GM19193 (cell line): ENCODE measurements around the gene SCD5.

Experiments used
- POLR2A ChIP-seq: IDR thresholded peaks from 4 replicates; pipeline ENCODE4 v1.6.1; 2011; ENCODE audit not compliant: insufficient read depth, insufficient read length; ENCODE audit errors: extremely low read depth

Gene SCD5

DNA sequence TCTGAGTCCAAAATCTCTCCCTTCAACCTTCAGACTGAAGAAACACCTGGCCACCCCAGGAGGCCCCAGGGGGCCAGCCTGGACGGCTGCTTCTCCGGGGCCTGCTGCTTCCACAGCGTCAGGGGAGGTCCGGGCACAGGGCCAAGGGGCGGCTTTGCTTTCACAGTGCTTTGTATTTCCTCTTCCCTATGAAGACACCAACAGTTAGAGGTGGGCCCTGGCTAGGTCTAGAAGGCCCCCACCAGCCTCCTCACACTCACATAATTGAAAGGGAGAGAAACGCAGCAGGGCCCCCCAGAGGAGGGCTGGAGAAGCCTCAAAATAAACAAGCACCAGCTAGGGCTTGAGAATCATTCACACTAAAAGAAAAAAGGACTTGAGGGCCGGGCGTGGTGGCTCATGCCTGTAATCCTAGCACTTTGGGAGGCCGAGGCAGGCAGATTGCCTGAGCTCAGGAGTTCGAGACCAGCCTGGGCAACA, 17.8 kb downstream of the SCD5 start:
- TF ChIP-seq POLR2A = no peak

DNA sequence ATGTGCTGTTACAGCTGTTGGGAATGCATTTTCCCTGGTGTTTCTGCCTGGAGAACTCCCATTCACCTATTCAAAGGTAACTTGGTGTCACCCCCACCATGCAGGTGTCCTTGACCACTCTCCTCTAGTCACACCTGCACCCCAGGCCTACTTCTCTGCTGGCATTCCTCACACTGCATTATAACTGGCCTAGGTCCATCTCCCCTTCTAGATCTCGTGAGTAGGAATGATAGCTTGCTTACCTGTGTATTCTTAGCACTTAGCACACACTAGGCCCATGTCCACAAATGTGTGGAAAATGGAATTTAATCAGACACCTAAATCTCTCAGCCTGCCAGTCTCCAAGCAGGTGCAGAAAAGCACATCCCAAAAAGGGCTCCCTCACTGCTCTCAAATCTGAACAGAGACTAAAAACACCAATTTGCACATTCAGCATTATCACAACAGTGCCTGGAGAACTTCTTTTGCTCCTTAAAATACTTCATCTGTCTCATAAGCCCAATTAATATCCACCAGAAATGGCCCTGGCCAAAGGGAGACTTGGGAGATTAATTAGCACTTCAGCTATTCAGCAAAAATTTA, 18.3 kb downstream of the SCD5 start:
- TF ChIP-seq POLR2A = no peak

DNA sequence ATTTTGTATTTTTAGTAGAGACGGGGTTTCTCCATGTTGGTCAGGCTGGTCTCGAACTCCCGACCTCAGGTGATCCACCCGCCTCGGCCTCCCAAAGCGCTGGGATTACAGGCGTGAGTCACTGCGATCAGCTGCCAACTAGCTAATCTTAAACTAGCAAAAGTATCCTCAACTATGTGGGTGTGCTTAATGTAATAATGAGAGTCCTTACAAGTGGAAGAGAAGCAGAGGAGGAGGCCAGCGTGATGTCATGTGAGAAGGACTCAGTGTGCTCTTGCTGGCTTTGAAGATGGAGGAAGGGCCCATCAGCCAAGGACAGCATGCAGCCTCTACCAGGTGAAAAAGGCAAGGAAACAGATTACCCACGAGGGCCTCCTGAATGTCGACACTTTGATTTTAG, 19.6 kb downstream of the SCD5 start:
- no peak for TF ChIP-seq POLR2A

DNA sequence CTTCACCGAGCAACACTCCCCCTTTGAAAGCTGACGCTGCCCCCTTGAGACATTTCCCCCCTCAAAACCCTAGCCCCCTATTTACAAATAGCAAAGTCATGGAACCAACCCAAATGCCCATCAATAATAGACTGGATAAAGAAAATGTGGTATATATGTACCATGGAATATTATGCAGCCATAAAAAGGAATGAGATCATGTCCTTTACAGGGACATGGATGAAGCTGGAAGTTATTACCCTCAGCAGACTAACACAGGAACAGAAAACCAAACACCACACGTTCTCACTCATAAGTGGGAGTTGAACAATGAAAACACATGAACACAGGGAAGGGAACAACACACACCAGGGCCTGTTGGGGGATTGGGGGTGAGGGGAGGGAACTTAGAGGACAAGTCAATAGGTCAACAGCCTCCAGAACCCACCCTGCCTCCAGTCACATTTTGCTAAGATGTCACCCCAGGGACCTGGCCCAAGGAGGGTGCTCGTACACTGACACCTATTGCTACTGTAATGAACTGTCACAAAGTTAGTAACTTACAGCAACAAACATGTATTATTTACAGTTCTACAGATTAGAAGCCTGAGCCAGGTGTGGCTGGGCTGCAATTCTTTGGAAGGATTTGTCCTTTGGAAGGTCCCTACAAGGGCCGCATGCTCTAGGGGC, 20.6 kb downstream of the SCD5 start:
- TF ChIP-seq POLR2A = no peak

DNA sequence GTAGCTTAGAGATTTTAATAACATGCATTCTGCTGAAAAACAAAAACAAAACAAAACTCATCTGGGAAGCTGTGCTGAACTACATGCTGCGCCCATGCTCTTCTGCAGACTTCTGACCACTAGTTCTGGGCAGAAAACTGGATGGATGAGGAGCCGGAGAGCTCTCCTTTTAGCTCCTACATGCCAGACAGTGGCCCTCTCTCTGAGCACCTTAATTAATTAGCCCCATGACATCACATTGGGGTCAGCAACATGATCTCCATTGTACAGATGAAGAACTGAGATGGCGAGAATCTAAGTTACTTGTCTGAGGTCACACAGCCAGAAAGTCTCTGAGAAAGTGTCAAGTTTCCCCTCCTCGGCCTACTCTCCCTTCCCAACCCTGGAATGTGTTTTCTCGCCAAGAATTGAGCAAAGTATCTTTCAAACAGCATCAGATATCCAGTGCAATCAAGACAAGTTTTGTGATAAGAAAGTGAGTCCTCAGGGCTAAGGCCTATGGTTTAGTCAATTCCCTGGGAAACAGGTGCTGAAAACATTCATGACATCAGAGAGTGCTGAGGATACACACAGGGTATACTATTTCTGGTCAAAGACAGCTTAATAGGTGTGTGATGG, 21.6 kb downstream of the SCD5 start:
- no peak for TF ChIP-seq POLR2A

DNA sequence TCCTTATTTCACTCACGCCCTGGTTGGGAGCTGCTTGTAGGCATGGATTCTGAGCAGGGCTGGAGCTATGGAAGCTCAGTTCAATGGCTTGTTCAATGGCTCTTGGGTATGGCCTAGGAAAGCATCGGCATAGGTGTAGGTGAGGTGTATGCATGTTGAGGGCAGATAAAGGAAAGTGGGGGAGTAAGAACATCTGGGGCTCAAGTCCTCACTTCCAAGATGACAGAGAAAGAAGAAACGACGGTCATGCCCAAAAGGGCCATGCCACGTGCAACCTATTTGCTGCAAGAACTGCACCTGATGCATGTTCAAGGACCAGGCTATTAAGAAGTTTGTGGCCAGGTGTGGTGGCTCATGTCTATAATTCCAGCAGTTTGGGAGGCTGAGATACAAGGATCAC, 23.4 kb downstream of the SCD5 start:
- no peak for TF ChIP-seq POLR2A

DNA sequence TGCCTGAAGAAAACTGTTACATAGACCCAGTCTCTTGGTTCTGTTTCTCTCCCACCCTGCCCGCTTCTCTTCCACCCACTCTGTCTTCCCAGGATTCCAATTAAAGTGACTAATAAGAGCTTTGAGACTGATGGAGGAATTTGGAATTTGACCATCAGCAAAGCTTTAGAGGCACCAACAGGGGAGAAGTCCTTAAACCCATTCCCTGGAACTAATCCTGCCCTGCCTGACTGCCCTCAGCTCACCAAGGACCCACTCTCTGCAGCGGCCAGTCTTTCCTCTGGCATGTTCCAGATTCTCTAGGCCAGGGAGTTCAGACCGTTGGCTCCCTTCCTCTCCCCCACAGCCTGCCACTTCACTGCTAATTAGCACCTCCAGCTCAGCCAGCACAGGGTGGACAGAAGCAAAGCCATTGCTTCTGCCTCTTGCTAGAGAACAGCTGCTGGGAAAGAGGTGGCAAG, 23.9 kb downstream of the SCD5 start:
- no peak for TF ChIP-seq POLR2A

DNA sequence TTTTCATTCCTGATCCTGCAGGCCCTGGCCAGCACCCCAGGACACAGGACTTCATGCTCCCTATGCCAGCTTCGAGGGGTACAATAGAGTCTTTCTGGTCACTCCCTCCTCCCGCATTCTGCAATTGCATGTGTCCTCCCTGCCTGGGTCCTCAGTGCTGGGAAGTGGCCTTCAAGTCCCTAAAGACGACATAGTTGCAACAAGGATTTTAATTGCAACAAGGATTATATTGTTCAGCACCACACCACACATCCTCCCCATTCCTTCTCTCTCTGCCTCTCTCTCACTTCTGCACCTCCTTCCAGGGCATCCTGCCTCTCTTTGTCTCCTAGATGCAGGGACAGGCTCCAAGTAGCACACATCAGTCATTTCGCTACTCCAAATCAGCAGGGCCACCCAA, 25.5 kb downstream of the SCD5 start:
- TF ChIP-seq POLR2A = no peak

DNA sequence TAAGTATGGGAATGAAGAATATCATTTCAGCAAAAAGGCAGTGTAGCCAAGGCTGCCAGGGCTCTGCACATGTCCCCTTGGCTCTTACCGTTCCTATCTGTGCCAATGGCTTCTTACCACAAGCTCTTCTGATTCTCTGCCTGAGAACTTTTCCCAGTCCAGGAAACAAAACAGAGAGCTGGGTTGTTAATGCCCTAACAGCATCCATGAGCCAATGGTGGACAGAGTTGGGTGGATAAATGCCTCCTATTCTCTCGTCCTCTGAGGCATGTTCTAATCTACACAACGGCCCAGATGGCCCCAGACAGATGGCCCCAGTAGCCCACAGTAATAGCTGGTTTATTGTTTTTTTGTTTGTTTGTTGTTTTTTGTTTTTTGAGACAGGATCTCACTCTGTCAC, 28.0 kb downstream of the SCD5 start:
- TF ChIP-seq POLR2A = no peak

DNA sequence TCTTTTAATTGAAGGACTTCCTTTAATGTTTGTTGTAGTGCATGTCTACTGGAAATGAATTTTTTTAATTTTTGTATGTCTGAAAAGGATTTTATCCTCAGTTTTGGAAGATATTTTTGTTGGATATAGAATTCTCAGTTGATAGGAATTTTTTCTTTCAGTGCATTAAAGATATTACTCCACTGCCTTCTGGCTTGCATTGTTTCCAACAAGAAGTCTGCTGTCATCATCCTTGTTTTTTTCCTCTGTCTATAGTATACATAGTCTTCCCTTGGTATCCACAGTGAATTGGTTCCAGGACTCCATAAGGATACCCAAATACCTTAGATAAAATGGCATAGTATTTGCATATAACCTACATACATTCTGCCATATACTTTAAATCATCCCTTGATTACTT, 33.5 kb downstream of the SCD5 start:
- no peak for TF ChIP-seq POLR2A

DNA sequence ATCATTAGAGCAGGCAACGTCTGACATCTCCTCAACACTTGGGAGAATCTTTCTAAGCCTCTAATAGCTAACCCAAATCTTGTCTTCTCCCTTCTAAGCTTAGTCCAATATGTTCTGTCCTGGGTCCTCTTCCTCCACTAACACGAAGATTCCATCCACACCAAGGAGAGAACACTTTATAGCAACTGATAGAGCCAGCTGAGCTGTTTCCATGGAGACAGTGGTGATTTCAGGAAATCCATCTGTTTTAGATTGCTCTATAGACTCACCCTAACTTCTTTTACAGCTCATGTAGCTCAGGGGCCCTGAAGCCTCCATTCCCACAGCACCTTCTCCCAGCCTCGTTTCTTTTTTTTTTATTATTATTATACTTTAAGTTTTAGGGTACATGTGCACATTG, 37.4 kb downstream of the SCD5 start:
- TF ChIP-seq POLR2A = no peak

DNA sequence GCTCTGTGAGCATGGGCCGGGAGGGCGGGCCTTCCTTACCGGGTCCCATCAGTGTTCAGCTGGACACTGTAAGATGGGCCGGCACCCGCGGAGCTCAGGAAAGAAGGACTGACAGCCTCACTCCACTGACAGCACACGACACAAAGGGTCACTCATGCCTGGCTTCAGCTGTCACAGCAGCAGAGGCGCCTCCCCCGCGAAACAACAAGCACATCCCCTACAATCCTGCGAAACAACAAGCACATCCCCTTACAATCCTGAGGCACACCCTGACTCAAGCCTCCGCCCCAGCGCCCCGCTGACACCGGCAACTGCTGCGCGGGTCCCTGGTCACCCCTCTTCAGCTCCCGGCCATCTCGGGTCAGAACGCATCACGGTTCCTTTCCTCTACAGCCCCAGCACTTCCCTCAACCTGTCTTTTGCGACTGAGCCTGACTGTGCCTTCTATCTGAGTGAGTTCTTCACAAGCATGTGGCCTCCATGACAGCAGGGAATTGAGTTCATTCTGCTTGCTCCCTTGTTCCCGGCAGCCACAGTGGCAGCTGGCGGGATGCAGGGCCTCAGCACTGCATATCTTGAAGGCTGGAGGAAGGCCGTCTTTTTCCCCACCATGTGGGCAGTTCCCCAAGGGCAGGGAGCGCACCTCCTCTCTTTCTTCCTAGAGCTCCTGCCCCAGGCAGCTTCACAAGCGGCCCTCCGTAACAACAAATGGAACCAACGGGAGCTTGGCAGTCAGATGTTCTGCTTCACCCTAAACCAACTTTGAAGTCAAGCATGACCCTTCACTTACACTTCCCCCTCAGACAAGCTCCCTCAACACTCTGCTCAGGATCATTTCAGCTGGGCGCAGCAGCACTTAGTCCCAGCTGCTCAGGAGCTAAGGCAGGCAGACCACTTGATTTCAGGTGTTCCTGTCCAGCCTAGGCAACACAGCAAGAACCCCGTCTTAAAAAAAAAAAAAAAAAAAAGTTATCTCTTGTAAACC, 39.6 kb downstream of the SCD5 start:
- no peak for TF ChIP-seq POLR2A

DNA sequence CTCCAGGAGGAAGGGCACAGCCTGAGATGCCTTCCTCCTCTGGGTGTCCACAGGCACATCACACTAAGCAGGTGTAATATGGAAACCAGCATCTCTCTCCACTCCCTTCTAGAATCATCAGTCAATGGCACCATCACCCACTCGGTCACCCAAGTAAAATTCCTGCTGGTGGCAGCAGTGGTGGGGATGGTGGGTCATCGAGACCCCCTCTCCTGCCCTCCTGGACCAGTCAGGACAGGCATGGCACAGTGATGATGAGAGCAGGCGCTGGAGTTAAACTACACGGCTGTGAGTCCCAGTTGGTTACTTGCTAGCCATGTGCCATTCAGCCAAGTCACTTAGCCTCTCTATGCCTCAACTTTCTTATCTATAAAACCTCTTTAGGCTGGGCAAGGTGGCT, 42.5 kb downstream of the SCD5 start:
- TF ChIP-seq POLR2A = no peak

DNA sequence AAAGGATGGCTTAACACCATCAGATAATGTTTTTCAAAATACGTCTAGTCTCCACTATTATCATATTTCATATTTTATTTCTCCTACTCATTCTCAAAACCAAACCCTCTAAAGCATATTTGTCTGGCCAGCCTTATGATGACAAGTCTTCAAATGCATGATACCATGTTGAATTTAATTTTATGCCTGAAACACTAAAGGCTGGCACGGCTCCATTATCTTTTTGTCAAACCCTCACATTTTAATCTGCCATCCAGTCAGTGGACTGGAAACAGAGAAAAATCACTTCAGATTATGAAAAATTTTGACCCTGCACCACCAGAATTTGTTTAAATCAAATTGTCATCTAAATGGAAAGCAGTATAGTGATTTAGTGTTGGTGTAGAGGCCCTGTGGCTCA, 42.9 kb downstream of the SCD5 start:
- TF ChIP-seq POLR2A = no peak
